Endodermal cell (in vitro differentiated cells): ENCODE data around the gene KCNQ2. TPM values are rescaled to one million over a fixed set of nuclear protein-coding genes. Genes with fewer than 3 reads are reported as not detected.

ENCODE experiments used
- DNase-seq: peaks from one replicate; pipeline ENCODE4 v3.0.0-alpha.2; 2017
- H3K27ac ChIP-seq: 2 replicates; pipeline ENCODE4 v1.5.1; 2013; ENCODE audit warnings: mild to moderate bottlenecking, low read depth, low read length, moderate library complexity
- H3K27me3 ChIP-seq: 2 replicates; pipeline ENCODE4 v1.6.1; 2013; ENCODE audit warnings: mild to moderate bottlenecking, low read length, moderate library complexity; ENCODE audit not compliant: insufficient read depth, control insufficient read depth, poor library complexity, severe bottlenecking
- H3K36me3 ChIP-seq: 2 replicates; pipeline ENCODE4 v1.7.0; 2013; ENCODE audit warnings: mild to moderate bottlenecking, low read length, moderate library complexity; ENCODE audit not compliant: control insufficient read depth, insufficient read depth
- H3K4me1 ChIP-seq: one replicate; pipeline ENCODE4 v1.7.0; 2013; ENCODE audit warnings: low read length; ENCODE audit not compliant: control insufficient read depth, insufficient read depth
- H3K4me3 ChIP-seq: 2 replicates; pipeline ENCODE4 v1.5.1; 2013; ENCODE audit warnings: mild to moderate bottlenecking, low read length, moderate library complexity
- H3K9ac ChIP-seq: 2 replicates; pipeline ENCODE4 v1.6.1; 2013; ENCODE audit warnings: mild to moderate bottlenecking, low read length, moderate library complexity; ENCODE audit not compliant: poor library complexity, severe bottlenecking; ENCODE audit errors: extremely low read depth
- H3K9me3 ChIP-seq: 2 replicates; pipeline ENCODE4 v1.6.1; 2013; ENCODE audit warnings: mild to moderate bottlenecking, low read length, moderate library complexity; ENCODE audit not compliant: control insufficient read depth
- H3K27ac Mint-ChIP-seq: 2 replicates; pipeline ENCODE4 v1.8.0; 2020; ENCODE audit warnings: mixed read lengths
- H3K27me3 Mint-ChIP-seq: 2 replicates; pipeline ENCODE4 v1.8.0; 2021; ENCODE audit warnings: mild to moderate bottlenecking, mixed read lengths; ENCODE audit not compliant: insufficient read depth
- H3K36me3 Mint-ChIP-seq: 2 replicates; pipeline ENCODE4 v1.8.0; 2020; ENCODE audit warnings: low read depth, mixed read lengths
- H3K4me1 Mint-ChIP-seq: 2 replicates; pipeline ENCODE4 v1.8.0; 2020; ENCODE audit warnings: mixed read lengths
- H3K4me3 Mint-ChIP-seq: 2 replicates; pipeline ENCODE4 v1.8.0; 2020; ENCODE audit warnings: mild to moderate bottlenecking, moderate library complexity, mixed read lengths
- H3K9me3 Mint-ChIP-seq: 2 replicates; pipeline ENCODE4 v1.8.0; 2020; ENCODE audit warnings: mild to moderate bottlenecking, mixed read lengths
- CTCF ChIP-seq: fragments of 200-600 bp; sonication (generic); conservative IDR thresholded peaks from 2 replicates; pipeline ENCODE4 v1.5.0; 2021; ENCODE audit warnings: antibody characterized with exemption, mild to moderate bottlenecking
- WGBS, 2 experiments: methylation state at CpG; one replicate each; pipeline versions ENCODE4 v1.1.5 to v1.1.7; 2013; ENCODE audit warnings: missing lambda C conversion rate in 2 of 2, mixed read lengths in 1 of 2; ENCODE audit not compliant: insufficient coverage in 1 of 2, insufficient read length in 1 of 2; 5-methylcytosine and 5-hydroxymethylcytosine counted together
- total RNA-seq, 2 donors: library from RNA; stranded (reverse); fragmentation: NEBNext Ultra II Directional in 1 of 2; extraction: Animal tissue kit (Norgen Biotek cat#: 25700) in 1 of 2; gene quantifications; 2 replicates in 1 of 2; 3 replicates in 1 of 2; pipeline ENCODE4 v1.2.1, GENCODE V29; 2021

The KCNQ2 gene
- total RNA-seq, 2 donors from 2014 or later = 36.4 to 62.8 TPM

- no peak for DNase-seq
- Mint-ChIP-seq H3K27ac (no peak overlapping the region), H3K4me3 (no peak overlapping the region), H3K36me3 (peaks cover 8% of the 10 kb centered on the region), H3K27me3 (no peaks in the 10 kb centered on the region), H3K9me3 (peaks cover 4% of the 10 kb centered on the region), H3K4me1 (no peaks in the 10 kb centered on the region)
- no peak for TF ChIP-seq CTCF
- no peak overlapping the region for H3K9ac ChIP-seq
- H3K9me3 ChIP-seq = no peaks in the 10 kb centered on the region
- H3K36me3 ChIP-seq = no peaks in the 10 kb centered on the region
- H3K4me1 ChIP-seq = no peaks in the 10 kb centered on the region
- WGBS, 2 experiments = 85 to 88% methylated on average over 12 to 21 of the region's 21 CpGs
- no peaks in the 10 kb centered on the region for H3K27me3 ChIP-seq
- H3K4me3 ChIP-seq = no peak overlapping the region
- H3K27ac ChIP-seq = peak overlapping the region; percentile 49
These were observed 48.7 kb downstream of the KCNQ2 start for GRCh38 chr20:63423751-63424150.

- Histone ChIP-seq H3K9me3 (no peaks in the 10 kb centered on the region), H3K9ac (no peak overlapping the region), H3K27ac (no peak overlapping the region), H3K4me3 (no peak overlapping the region), H3K27me3 (no peaks in the 10 kb centered on the region), H3K4me1 (no peaks in the 10 kb centered on the region), H3K36me3 (no peaks in the 10 kb centered on the region)
- H3K9me3 Mint-ChIP-seq = peaks cover 4% of the 10 kb centered on the region
- no peak for TF ChIP-seq CTCF
- H3K27me3 Mint-ChIP-seq = no peaks in the 10 kb centered on the region
- no peaks in the 10 kb centered on the region for H3K4me1 Mint-ChIP-seq
- no peak overlapping the region for H3K4me3 Mint-ChIP-seq
- DNase-seq = no peak
- 93% methylated on average over 17 to 25 of the region's 25 CpGs for WGBS, 2 experiments
- H3K27ac Mint-ChIP-seq = no peak overlapping the region
- peaks cover 8% of the 10 kb centered on the region for H3K36me3 Mint-ChIP-seq
These were observed 49.8 kb downstream of the KCNQ2 start for GRCh38 chr20:63422653-63423052.

GRCh38 chr20:63421913-63422312, 50.5 kb downstream of the KCNQ2 start:
- Histone ChIP-seq H3K9me3 (no peaks in the 10 kb centered on the region), H3K27me3 (no peaks in the 10 kb centered on the region), H3K9ac (no peak overlapping the region), H3K4me1 (no peaks in the 10 kb centered on the region), H3K4me3 (no peak overlapping the region), H3K27ac (no peak overlapping the region), H3K36me3 (no peaks in the 10 kb centered on the region)
- Mint-ChIP-seq H3K9me3 (peaks cover 4% of the 10 kb centered on the region), H3K27me3 (no peaks in the 10 kb centered on the region), H3K4me1 (no peaks in the 10 kb centered on the region), H3K27ac (no peak overlapping the region), H3K4me3 (no peak overlapping the region), H3K36me3 (peaks cover 8% of the 10 kb centered on the region)
- WGBS, 2 experiments = 94 to 98% methylated on average over 11 to 17 of the region's 17 CpGs
- no peak for DNase-seq
- no peak for TF ChIP-seq CTCF
